ENCODE data around the gene DIAPH1.
A peak's percentile ranks its signal among the peaks of the same experiment; 100 is the strongest.

The DIAPH1 gene

DNA sequence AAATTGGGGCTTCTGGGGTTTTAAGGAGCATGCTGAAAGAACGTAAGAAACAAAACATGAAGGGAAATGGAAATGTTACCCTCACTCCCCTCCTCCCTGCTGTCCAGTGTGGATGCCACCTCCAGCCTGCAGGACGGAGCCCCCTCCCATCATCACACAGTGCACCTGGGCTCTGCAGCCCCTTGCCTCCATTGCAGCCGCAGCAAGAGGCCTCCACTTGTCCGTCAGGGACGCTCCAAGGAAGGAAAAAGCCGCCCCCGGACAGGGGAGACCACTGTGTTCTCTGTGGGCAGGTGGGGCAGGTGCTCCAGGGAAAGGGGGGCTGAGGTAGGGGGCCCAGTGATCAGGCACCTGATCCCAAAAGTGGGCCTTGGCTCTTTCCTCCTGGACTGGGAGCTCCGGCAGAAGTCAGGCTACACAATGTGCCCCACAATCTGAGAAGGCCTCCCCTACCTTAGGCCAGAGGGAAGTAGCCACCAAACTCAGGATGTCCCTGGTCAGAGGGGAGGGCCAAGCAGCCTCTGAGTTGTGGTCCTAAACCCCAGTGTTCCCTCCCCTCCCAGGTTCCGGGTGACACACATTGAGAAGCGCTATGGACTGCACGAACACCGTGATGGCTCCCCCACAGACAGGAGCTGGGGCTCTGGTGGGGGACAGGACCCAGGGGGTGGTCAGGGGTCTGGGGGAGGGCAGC, 20.7 kb upstream of the DIAPH1 start:
- H3K4me3 ChIP-seq (ENCODE audit: low read depth, low read length) = no peak overlapping the region
- TF ChIP-seq, protein P1, sequence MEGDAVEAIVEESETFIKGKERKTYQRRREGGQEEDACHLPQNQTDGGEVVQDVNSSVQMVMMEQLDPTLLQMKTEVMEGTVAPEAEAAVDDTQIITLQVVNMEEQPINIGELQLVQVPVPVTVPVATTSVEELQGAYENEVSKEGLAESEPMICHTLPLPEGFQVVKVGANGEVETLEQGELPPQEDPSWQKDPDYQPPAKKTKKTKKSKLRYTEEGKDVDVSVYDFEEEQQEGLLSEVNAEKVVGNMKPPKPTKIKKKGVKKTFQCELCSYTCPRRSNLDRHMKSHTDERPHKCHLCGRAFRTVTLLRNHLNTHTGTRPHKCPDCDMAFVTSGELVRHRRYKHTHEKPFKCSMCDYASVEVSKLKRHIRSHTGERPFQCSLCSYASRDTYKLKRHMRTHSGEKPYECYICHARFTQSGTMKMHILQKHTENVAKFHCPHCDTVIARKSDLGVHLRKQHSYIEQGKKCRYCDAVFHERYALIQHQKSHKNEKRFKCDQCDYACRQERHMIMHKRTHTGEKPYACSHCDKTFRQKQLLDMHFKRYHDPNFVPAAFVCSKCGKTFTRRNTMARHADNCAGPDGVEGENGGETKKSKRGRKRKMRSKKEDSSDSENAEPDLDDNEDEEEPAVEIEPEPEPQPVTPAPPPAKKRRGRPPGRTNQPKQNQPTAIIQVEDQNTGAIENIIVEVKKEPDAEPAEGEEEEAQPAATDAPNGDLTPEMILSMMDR (IDR thresholded peaks at IDR 0.05; ENCODE audit: low read depth, low read length) = no peak

GRCh38 chr5:141638771-141639170, 20.0 kb upstream of the DIAPH1 start:
- TF ChIP-seq, protein P1 (IDR thresholded peaks at IDR 0.05; ENCODE audit: low read depth, low read length) = no peak
- H3K4me3 ChIP-seq (ENCODE audit: low read depth, low read length) = no peak overlapping the region

- peak overlapping the region; percentile 97 for H3K4me3 ChIP-seq (ENCODE audit: low read depth, low read length)
- TF ChIP-seq, protein P1 (IDR thresholded peaks at IDR 0.05; ENCODE audit: low read depth, low read length) = no peak
Observed at GRCh38 chr5:141637767-141638419, 19.1 kb upstream of the DIAPH1 start.

GRCh38 chr5:141637123-141637766, 18.4 kb upstream of the DIAPH1 start:
- TF ChIP-seq, protein P1 (IDR thresholded peaks at IDR 0.05; ENCODE audit: low read depth, low read length) = no peak

DNA sequence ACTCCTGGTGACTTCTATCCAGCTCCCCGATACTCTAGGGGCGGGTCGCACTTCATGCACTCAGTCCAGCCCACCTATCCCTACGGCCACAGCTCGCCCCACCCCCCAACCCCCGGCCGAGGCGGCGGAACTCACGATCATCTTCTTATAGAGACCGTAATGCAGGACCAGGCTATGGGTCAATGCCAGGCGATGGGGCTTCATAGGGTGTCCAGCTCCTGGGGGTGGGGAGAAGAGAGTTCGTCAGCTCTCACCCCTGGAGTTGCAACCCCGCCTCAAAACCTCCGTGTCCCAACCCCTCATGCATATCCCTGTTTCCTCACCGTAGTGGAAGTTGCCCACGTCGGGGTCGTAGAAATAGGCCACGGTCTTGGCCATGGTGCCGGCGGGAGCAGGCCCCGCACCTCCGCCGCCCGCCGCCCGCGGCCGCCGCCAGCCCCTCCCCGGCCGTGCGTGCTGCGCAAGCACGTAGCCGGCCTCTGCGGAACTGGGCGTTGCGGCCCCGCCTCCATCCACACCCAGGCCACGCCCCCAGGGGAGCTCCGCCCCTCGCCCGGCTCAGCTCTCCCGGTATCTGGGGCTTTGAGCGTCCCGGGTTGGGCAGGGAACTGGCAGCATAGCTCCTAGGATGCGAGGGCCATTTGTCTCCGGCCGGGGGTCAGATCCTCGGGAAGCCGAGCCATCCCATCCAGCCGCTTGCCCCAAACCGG, 17.8 kb upstream of the DIAPH1 start, which contains the start of the genes HDAC3 and RELL2:
Gene HDAC3 (minus strand): TSS at position 437 of the 710 bp plus-strand sequence. CDS start 59 bp downstream, at position 378.
Gene RELL2 (plus strand): TSS at position 585 of the 710 bp plus-strand sequence. CDS start 1,229 bp downstream, outside the sequence.
- TF ChIP-seq, protein P1 (IDR thresholded peaks at IDR 0.05; ENCODE audit: low read depth, low read length) = no peak

More at GRCh38 chr5:141637123-141637766, 18.4 kb upstream of the DIAPH1 start:
- peak overlapping the region; percentile 97 for H3K4me3 ChIP-seq (ENCODE audit: low read depth, low read length)

GRCh38 chr5:141636106-141636412, 17.3 kb upstream of the DIAPH1 start:
- TF ChIP-seq, protein P1 (IDR thresholded peaks at IDR 0.05; ENCODE audit: low read depth, low read length) = no peak
- H3K4me3 ChIP-seq (ENCODE audit: low read depth, low read length) = peak overlapping the region; percentile 97

More for the DNA sequence above, 17.8 kb upstream of the DIAPH1 start, which contains the start of the genes HDAC3 and RELL2:
- H3K4me3 ChIP-seq (ENCODE audit: low read depth, low read length) = peak within 1 kb of the TSS; percentile 97
